DND-41 (cell line): ENCODE measurements around the gene ARPP21.
A peak's percentile ranks its signal among the peaks of the same experiment; 100 is the strongest.
"Not testable (repeated sequence)": the region's sequence is repeated elsewhere in the genome, so short reads cannot be mapped to it uniquely, and the experiment has no call there.

Source experiments
- ATAC-seq: fragments of 200-7000 bp; cut with Tn5 transposase; 3 replicates; pipeline ENCODE4 v1.9.1; 2021; ENCODE audit warnings: low read depth; ENCODE audit not compliant: insufficient read depth
- DNase-seq: peaks from one replicate; pipeline ENCODE4 v3.0.0-alpha.2; 2020
- H2AFZ ChIP-seq: 2 replicates; pipeline ENCODE4 v1.6.0; 2012; ENCODE audit warnings: low read depth, low read length
- H3K27ac ChIP-seq: 2 replicates; pipeline ENCODE4 v1.5.1; 2012; ENCODE audit warnings: low read length, inconsistent platforms
- H3K27me3 ChIP-seq: fragments of 200-600 bp; sonication (generic); 2 replicates; pipeline ENCODE4 v1.6.0; 2012; ENCODE audit warnings: low read length, mild to moderate bottlenecking, inconsistent platforms; ENCODE audit not compliant: insufficient read depth, poor library complexity
- H3K36me3 ChIP-seq: 2 replicates; pipeline ENCODE4 v1.5.1; 2012; ENCODE audit warnings: low read length, inconsistent platforms; ENCODE audit not compliant: insufficient read depth
- H3K4me1 ChIP-seq: 2 replicates; pipeline ENCODE4 v1.5.1; 2012; ENCODE audit warnings: mild to moderate bottlenecking, low read length; ENCODE audit not compliant: insufficient read depth
- H3K4me2 ChIP-seq: 2 replicates; pipeline ENCODE4 v1.6.0; 2012; ENCODE audit warnings: mild to moderate bottlenecking, moderate library complexity, low read length, inconsistent platforms; ENCODE audit not compliant: insufficient read depth
- H3K4me3 ChIP-seq, 2 experiments: fragments of 200-600 bp in 1 of 2; shearing (Covaris generic) in 1 of 2; 2 replicates each; pipeline ENCODE4 v1.5.1; 2012 to 2016; ENCODE audit warnings: inconsistent platforms in 2 of 2, low read length in 2 of 2, mild to moderate bottlenecking in 2 of 2, low read depth in 1 of 2, moderate library complexity in 1 of 2
- H3K79me2 ChIP-seq: 2 replicates; pipeline ENCODE4 v1.6.0; 2012; ENCODE audit warnings: low read length, inconsistent platforms; ENCODE audit not compliant: insufficient read depth
- H3K9ac ChIP-seq: 2 replicates; pipeline ENCODE4 v1.6.0; 2012; ENCODE audit warnings: low read depth, mild to moderate bottlenecking, inconsistent platforms, low read length, moderate library complexity
- H3K9me3 ChIP-seq: 2 replicates; pipeline ENCODE4 v1.5.1; 2012; ENCODE audit warnings: low read length, moderate library complexity, mild to moderate bottlenecking, inconsistent platforms; ENCODE audit not compliant: insufficient read depth, severe bottlenecking
- H4K20me1 ChIP-seq: 2 replicates; pipeline ENCODE4 v1.6.0; 2012; ENCODE audit warnings: low read length; ENCODE audit not compliant: insufficient read depth
- CTCF ChIP-seq: IDR thresholded peaks from 2 replicates; pipeline ENCODE4 v1.5.1; 2012; ENCODE audit warnings: borderline replicate concordance, low read length, moderate library complexity, mild to moderate bottlenecking; ENCODE audit not compliant: poor library complexity, severe bottlenecking; ENCODE audit errors: extremely low read depth
- EZH2 ChIP-seq: IDR thresholded peaks from 3 replicates; pipeline ENCODE4 v1.6.1; 2012; ENCODE audit warnings: borderline replicate concordance, low read depth, mild to moderate bottlenecking, moderate library complexity, low read length, inconsistent platforms; ENCODE audit not compliant: severe bottlenecking

ARPP21 gene

DNA sequence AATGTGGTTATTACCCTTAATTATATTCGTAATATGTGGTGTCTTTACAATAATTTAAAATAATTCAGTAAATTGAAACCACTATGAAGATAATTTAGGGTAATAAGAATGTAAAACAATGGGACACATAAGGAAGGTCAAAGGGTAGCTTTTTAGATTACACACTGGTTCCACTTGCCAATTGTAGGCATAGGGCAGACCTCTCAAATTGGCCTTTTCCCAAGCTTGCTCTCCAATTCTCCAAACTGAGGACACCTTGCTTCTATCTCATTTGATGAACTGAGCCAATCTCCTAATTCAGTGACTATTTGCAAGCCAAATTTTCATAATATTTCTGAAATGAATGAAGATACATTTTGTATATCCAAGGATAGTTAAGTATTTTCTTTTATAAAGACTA lies 151.4 kb downstream of the ARPP21 start:
- no peak for DNase-seq
- no peak overlapping the region for H3K27ac ChIP-seq
- no peak for ATAC-seq
- no peak overlapping the region for H3K4me2 ChIP-seq
- H3K9ac ChIP-seq: no peak overlapping the region
- H3K36me3 ChIP-seq: peaks cover 96% of the 10 kb centered on the region
- H3K27me3 ChIP-seq: no peaks in the 10 kb centered on the region
- H3K4me1 ChIP-seq: no peaks in the 10 kb centered on the region
- H3K4me3 ChIP-seq: no peak overlapping the region
- H3K79me2 ChIP-seq: no peaks in the 10 kb centered on the region
- 0 out of 2 replicates have a peak, but pooled peaks cover 5% of the 10 kb centered on the region for H4K20me1 ChIP-seq
- TF ChIP-seq EZH2 (no peak), CTCF (no peak)
- H3K9me3 ChIP-seq: no peaks in the 10 kb centered on the region
- H2AFZ ChIP-seq: no peak overlapping the region

DNA sequence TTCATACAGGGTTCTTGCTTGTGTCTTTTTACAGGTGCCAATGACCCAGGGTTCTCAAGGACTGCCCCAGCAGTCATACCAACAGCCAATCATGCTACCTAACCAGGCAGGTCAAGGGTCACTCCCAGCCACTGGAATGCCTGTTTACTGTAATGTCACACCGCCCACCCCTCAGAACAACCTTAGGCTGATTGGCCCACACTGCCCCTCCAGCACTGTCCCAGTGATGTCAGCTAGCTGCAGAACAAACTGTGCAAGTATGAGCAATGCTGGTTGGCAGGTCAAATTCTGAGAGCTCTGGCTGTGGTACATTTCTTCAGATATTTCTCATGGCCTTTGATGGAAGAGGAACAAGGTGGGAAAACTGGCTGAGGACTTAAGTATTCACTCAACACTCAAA lies 154.3 kb downstream of the ARPP21 start:
- DNase-seq (no peak), ATAC-seq (no peak)
- Histone ChIP-seq H3K9me3 (no peaks in the 10 kb centered on the region), H3K4me3 (no peak overlapping the region), H3K27ac (no peak overlapping the region), H3K36me3 (peaks cover 78% of the 10 kb centered on the region), H3K4me2 (no peak overlapping the region), H4K20me1 (0 out of 2 replicates have a peak, but pooled peaks cover 5% of the 10 kb centered on the region), H3K27me3 (no peaks in the 10 kb centered on the region), H3K79me2 (no peaks in the 10 kb centered on the region), H2AFZ (no peak overlapping the region), H3K4me1 (no peaks in the 10 kb centered on the region), H3K9ac (no peak overlapping the region)
- TF ChIP-seq EZH2: no peak
- TF ChIP-seq CTCF: no peak

GRCh38 chr3:35800960-35801459 lies 161.7 kb downstream of the ARPP21 start:
- no peaks in the 10 kb centered on the region for H3K4me1 ChIP-seq
- peaks cover 6% of the 10 kb centered on the region for H3K36me3 ChIP-seq
- no peak overlapping the region for H3K4me3 ChIP-seq
- H3K4me2 ChIP-seq: no peak overlapping the region
- no peak overlapping the region for H3K27ac ChIP-seq
- H3K79me2 ChIP-seq: no peaks in the 10 kb centered on the region
- H3K9me3 ChIP-seq: no peaks in the 10 kb centered on the region
- TF ChIP-seq CTCF: no peak
- TF ChIP-seq EZH2: no peak
- no peak for DNase-seq
- no peaks in the 10 kb centered on the region for H3K27me3 ChIP-seq
- no peak overlapping the region for H3K9ac ChIP-seq
- no peaks in the 10 kb centered on the region for H4K20me1 ChIP-seq
- ATAC-seq: 0 out of 3 replicates have a peak, but pooled peaks have one; percentile 22
- H2AFZ ChIP-seq: no peak overlapping the region

DNA sequence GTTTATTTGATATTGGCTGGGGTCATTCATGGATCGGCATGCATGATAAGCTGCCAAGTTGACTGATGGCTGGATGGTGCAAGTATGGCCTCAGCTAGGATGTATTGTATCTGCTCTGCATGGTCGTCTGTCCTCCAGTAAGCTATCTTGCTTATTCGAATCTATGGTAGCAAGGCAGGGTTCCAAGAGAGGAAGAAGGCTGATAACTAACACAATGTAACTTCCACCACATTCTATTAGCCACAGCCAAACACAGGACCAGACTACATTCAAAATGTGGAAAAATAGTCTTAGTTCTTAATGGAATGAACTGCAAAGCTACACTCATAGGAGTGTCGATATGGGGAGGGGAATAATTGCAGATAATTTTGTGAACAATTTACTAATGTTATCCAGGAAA lies 175.2 kb downstream of the ARPP21 start:
- Histone ChIP-seq H2AFZ (no peak overlapping the region), H3K4me2 (no peak overlapping the region), H3K9ac (no peak overlapping the region), H3K9me3 (no peaks in the 10 kb centered on the region), H4K20me1 (no peaks in the 10 kb centered on the region), H3K27ac (no peak overlapping the region), H3K27me3 (no peaks in the 10 kb centered on the region), H3K4me3 (no peak overlapping the region), H3K4me1 (no peaks in the 10 kb centered on the region), H3K36me3 (no peaks in the 10 kb centered on the region), H3K79me2 (no peaks in the 10 kb centered on the region)
- DNase-seq (no peak), ATAC-seq (no peak)
- TF ChIP-seq EZH2 (no peak), CTCF (no peak)

DNA sequence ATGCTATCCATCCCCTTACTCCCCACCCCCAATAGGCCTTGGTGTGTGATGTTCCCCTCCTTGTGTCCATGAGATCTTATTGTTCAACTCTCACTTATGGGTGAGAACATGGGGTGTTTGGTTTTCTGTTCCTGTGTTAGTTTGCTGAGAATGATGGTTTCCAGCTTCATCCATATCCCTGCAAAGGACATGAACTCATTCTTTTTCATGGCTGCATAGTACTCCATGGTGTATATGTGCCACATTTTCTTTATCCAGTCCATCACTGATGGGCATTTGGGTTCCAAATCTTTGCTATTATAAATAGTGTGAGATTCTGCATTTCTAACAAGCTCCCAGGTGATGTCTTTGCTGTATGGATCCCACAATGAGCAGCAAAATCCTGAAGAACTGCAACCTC lies 176.5 kb downstream of the ARPP21 start:
- H3K4me1 ChIP-seq, H3K27me3 ChIP-seq, ATAC-seq, H3K9me3 ChIP-seq, H3K27ac ChIP-seq, H2AFZ ChIP-seq, H3K9ac ChIP-seq, DNase-seq, H3K4me2 ChIP-seq, H3K79me2 ChIP-seq, H3K4me3 ChIP-seq, H4K20me1 ChIP-seq, H3K36me3 ChIP-seq: not testable (repeated sequence)
